AG09319 (cell line): Measurements from ENCODE around the gene ACY1.
"Not testable (repeated sequence)": the region's sequence is repeated elsewhere in the genome, so short reads cannot be mapped to it uniquely, and the experiment has no call there.

Source experiments
- DNase-seq: peaks from one replicate; pipeline ENCODE4 v3.0.0-alpha.2; 2010; ENCODE audit warnings: low read depth; ENCODE audit errors: extremely low read depth
- CTCF ChIP-seq: IDR thresholded peaks from 2 replicates; pipeline ENCODE4 v1.5.1; 2011; ENCODE audit warnings: low read depth, mild to moderate bottlenecking, inconsistent platforms, low read length, moderate library complexity

Gene ACY1

GRCh38 chr3:52026041-52026440, 42.7 kb downstream of the ACY1 start:
- no peak for TF ChIP-seq CTCF
- DNase-seq: no peak

GRCh38 chr3:52028572-52028971, 45.2 kb downstream of the ACY1 start:
- TF ChIP-seq CTCF: no peak
- DNase-seq: no peak

- DNase-seq: no peak
- TF ChIP-seq CTCF: no peak
Measured at GRCh38 chr3:52029053-52029452, 45.7 kb downstream of the ACY1 start.

- TF ChIP-seq CTCF: no peak
- DNase-seq: no peak
Measured at GRCh38 chr3:52029535-52029934, 46.2 kb downstream of the ACY1 start.

GRCh38 chr3:52030714-52031310, 47.5 kb downstream of the ACY1 start:
- no peak for DNase-seq
- TF ChIP-seq CTCF: no peak

GRCh38 chr3:52031896-52032295, 48.6 kb downstream of the ACY1 start:
- TF ChIP-seq CTCF: no peak
- DNase-seq: no peak

- DNase-seq: no peak
- TF ChIP-seq CTCF: no peak
Measured at GRCh38 chr3:52032702-52033408, 49.5 kb downstream of the ACY1 start.

- not testable (repeated sequence) for DNase-seq
Measured at GRCh38 chr3:52033748-52034147, 50.4 kb downstream of the ACY1 start.
